CD4-positive, alpha-beta T cell treated with Interleukin-6 at 100 ng/mL for 8 hours (primary cell): ENCODE data around the gene PLCD1.
"Not testable (repeated sequence)": the region's sequence is repeated elsewhere in the genome, so short reads cannot be mapped to it uniquely, and the experiment has no call there.

Experiments used
- DNase-seq: peaks from one replicate; pipeline ENCODE4 v3.0.0-alpha.2; 2020; ENCODE audit warnings: mixed read lengths, low spot score

The PLCD1 gene

DNA sequence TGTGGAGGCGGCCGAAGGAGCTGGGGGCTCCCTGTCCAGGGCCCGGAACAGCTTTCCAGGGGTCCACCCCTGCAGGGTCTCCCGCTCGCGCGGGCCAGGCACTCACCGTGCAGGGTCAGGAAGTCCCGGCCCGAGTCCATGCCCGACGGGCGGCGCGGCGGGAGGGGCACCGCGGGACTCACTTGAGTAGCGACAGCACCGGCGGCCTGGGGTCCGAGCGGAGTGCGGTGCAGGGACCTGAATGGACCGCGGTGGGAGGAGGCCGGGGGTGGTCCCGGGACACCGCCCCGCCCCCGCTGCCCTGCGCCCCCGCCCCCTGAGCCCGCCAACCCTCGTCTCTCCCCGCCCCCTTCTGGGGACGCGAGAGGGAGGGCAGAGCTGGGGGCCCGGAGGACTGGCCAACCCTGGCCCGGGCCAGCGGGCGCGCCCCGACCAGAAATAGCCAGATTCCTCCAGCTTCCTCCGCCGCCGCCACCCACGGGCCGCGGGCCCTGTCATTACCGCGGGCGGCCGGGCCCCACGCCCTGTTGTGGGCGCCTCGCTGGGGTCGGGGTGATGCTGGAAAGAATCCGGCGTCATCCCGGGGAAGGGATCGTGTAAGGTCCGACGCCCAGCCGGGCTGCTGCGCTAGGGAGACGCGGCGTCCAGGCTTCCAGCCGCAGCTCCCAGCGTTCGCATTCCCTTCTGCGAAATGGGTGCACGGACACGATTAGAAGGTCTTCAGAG is at the start of gene PLCD1:
PLCD1 (minus strand) TSS at position 243 of the 726 bp plus-strand sequence; CDS start at position 140, 103 bp downstream.
- DNase-seq: peak; percentile 35

DNA sequence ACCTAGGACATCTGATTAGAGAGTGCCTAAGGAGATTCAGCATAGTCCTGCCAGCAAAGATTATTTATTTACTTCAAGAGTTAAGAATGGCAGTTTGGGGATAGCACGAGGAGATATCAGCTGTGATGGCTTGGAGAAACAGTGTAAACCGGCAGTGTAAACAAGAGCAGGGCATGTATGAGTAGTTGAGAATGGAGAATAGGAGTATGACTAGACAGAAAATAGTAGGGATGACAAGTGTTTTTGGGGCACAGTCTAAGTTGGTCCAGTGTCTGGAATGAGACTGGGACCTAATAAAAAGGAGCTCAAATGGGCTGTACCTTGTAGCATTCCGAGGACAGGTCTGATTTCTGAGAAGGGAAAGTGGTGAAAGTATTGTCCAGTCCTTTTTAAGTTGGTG is 47.6 kb upstream of the PLCD1 start:
- DNase-seq: not testable (repeated sequence)

DNA sequence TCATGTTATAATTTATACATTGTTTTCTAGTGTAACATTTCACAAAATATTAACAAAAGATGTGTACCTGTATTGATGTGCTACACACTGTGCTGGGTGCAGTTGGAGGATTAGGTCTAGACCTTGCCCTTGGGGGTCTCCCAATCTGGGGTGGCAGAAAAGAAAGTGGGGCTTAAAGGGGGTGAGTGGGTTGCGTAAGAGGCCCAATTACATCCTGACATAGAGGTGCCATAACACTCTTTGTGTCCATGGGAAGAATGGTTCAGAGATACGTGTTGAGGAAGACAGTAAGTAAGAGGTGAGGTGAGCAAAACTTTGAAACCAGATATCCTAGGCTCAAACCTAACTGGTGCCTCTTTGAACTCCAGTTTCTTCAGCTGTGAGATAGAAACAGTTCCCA is 40.6 kb upstream of the PLCD1 start:
- DNase-seq: no peak

DNA sequence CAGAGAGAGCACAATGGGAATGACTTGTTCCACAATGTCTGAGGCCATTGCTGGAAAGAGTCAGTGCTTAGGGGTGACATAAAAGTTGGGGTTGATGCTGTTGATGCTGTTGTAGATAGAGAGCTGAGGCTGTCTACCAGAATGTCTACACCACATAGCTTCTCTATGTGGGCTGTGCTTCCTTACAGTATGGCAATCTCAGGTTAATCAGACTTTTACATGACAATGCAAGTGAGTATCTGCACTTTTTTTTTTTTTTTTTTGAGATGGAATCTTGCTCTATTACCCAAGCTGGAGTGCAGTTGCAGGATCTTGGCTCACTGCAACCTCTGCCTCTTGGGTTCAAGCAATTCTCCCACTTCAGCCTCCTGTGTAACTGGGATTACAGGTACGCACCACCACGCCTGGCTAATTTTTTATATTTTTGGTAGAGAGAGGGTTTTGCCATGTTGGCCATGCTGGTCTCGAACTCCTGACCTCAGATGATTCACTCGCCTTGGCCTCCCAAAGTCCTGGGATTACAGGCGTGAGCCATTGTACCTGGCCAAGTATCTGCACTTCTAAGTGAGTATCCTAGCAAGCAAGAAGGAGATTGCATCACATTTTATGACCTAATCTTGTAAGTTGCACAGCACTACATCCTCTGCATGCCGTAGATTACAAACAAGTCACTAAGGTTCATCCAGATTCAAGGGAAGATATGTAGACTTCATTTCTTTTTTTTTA is 38.2 kb upstream of the PLCD1 start:
- no peak for DNase-seq

DNA sequence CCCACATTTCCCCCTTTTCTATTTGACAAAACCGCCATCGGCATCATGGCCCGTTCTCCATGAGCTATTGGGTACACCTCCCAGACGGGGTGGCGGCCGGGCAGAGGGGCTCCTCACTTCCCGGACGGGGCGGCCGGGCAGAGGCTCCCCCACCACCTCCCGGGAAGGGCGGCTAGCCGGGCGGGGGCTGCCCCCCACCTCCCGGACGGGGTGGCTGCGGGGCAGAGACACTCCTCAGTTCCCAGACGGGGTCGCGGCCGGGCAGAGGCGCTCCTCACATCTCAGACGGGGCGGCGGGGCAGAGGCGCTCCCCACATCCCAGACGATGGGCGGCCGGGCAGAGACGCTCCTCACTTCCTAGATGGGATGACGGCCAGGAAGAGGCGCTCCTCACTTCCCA is 35.0 kb upstream of the PLCD1 start:
- DNase-seq: not testable (repeated sequence)

DNA sequence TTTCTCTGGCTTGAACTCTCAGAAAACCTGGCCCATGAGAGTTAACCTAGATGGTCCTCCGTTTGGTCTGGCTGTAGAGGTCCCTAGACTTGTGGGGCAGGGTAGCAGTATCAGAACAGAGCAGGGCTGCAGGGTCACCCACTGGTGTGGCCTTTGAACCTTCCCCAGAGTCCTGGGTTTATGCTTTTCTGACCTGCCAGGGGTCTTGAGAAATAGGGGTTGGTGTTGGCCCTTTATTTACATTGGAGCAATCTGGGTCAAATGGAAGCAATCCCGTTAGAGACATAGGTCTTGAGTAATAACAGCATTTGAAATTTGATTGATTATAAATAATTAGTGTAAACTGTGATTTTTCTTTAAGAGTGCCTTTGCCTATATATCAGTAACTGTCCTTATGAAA is 33.4 kb upstream of the PLCD1 start:
- DNase-seq: no peak

DNA sequence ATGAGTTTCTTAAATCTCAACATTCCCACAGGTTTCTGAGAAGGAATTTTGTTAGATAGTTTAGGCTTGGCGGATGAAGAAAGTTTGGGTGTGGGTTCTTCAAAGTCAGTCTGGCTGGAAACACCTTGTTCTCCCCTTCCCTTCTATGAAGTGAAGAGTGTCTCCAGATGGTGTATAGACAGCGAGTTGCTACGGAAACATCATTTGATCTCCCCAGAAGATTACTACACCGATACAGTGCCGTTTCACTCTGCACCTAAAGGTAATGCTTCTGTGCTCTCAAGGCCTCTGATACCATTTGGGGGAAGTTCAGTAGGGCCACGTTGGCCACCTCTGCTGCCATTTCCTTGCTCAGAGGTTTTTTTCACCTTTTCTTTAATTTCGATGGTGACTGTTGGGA is 30.1 kb upstream of the PLCD1 start:
- DNase-seq: no peak

DNA sequence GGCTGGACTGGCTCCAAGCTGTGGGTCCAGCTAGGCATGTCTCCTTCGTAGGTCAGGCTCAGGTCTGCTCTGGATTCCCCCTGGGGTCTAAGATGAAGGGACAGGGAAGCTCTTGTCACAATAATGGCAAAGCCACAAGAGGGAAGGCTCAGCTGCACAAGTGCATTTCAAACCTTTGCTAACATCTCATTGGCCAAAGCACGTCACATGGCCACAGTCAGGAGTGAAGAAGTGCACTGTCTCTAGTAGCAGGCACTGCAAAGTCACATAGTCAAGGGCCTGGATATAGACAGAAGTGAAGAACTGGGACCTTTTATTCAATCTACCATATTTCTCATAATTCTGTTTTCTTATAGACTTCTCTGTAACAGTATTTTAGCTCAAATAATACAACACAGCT is 29.7 kb upstream of the PLCD1 start:
- DNase-seq: no peak

DNA sequence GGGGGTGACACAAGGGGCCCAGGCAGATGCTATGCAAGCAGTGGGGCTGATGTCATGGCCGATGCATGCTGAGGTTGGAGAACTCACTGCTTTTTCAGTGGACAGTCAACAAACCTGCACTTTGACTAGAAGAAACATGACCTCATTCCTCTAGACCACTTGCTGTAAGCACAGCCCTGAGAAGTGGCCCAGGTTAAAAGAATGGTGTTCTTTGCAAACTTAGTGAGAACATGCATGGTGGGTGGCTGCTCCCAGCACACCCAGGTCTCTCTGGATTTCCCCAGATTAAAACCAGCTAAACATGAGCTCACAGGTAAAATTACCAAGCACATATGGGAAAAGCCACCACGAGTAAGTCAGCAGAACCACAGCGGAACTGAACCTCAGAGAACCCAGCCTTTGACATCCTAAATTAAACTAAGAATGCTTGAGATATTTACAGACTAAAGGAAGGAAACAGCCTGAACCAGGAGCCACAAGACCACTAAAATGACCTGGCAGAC is 25.1 kb upstream of the PLCD1 start:
- no peak for DNase-seq

DNA sequence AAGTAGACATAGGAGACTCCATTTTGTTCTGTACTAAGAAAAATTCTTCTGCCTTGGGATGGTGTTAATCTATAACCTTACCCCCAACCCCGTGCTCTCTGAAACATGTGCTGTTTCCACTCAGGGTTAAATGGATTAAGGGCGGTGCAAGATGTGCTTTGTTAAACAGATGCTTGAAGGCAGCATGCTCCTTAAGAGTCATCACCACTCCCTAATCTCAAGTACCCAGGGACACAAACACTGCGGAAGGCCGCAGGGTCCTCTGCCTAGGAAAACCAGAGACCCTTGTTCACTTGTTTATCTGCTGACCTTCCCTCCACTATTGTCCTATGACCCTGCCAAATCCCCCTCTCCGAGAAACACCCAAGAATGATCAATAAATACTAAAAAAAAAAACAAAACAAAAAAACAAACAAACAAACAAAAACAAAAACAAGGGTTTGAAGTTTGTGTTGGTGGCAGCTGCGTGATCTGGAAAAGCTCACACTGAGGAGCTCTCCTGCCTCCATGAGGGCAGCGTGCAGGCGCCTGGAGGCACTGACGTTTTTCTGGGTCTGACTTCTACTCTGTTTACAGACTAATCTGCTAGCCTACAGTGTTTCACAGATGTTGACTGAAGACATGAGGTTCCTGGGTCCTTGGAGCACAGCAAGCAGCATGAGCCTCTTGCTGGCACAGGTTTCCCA is 24.5 kb upstream of the PLCD1 start:
- DNase-seq: not testable (repeated sequence)

DNA sequence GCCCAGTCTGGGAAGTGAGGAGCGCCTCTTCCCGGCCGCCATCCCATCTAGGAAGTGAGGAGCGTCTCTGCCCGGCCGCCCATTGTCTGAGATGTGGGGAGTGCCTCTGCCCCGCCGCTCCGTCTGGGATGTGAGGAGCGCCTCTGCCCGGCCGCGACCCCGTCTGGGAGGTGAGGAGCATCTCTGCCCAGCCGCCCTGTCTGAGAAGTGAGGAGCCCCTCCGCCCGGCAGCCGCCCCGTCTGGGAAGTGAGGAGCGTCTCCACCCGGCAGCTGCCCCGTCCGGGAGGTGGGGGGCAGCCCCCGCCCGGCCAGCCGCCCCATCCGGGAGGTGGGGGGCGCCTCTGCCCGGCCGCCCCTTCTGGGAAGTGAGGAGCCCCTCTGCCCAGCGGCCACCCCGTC is 23.8 kb upstream of the PLCD1 start:
- not testable (repeated sequence) for DNase-seq

DNA sequence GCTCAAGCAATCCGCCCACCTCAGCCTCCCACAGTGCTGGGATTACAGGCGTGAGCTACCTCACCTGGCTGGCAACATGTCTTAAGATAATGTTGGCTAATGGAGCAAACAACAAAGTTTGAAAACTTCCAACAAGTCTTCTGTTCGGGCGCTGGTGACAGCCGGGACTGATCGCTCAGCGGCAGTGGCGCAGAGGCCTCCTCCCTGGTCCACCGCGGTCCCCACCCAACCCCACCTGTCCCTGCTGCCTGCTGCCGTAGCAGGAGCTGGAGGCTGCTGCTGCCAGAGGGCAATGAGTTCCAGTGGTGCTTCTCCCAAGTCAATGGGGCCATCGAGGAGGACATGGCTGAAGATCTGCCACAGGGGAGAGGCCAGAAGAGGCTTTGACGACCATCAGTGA is 21.7 kb upstream of the PLCD1 start:
- DNase-seq: no peak

DNA sequence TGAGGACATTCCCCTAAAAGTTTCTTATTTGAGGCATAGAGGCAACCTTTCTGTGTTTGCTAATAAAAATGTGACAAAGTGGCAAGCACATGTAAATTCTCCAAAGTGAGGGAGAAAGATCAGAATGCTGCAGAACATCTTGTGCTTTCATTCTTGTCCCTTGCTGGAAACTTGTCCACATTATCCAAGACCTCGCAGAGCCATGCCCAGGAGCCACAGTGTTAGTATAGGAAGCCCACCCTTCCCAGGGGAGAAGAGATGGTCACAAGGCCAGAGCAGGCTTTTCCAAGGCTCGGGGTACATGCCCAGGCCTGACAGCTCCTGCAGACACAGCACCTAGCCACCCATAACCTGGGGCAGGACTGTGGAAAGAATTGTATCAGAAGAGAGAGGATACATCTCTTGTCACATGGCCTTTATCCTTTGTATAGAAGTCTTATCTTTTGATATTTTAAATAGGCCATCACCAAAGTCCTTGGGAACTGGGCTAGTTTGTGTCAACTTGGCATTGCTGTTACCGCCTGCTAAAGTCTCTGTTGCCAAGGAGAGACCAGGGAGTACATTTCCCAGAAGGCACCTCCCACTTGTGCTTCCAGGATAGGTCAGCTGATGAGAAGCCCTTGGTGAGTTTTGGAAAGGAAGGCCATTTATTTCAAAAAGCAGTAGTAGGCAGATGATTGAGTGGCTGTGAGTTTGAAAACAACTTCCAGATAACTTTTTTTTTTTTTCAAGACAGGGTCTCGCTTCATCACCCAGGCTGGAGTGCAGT is 20.1 kb upstream of the PLCD1 start:
- no peak for DNase-seq

DNA sequence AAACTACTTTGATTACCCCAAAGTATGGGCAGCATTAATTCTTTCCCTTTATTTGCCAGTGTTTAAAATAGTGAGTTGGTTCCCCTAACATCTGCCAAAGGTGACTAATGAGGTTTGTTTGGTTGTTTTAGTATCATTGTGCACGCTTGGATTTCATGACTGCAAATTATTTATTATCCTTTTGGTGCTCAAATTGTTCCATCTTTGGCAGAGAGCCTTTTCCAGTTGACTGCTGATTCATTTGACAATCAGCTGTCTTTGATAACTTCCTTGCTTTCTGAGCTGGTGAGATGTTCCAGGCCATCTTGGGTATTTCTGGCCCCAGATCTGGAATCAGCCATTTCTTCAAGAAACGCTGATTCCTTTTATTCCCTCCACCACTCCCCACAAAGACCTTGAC is 18.5 kb upstream of the PLCD1 start:
- DNase-seq: no peak

DNA sequence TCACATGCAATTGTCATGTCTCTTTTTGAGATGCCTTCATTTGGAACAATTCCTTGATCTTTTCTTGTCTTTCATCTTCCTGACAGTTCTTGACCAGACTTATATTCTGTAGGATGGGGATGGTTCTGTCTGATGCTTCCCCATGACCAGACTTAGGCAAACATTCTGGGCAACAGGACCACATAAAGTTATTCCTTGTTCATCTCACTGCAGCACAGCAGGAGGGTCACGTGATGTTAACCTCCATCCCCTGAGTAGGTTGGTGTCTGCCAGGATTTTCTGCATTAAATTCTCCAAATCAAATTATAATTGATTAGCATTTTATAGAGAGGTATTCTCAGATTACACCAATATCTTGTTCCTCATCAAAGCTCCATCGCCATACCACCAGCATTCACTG is 17.4 kb upstream of the PLCD1 start:
- DNase-seq: no peak

DNA sequence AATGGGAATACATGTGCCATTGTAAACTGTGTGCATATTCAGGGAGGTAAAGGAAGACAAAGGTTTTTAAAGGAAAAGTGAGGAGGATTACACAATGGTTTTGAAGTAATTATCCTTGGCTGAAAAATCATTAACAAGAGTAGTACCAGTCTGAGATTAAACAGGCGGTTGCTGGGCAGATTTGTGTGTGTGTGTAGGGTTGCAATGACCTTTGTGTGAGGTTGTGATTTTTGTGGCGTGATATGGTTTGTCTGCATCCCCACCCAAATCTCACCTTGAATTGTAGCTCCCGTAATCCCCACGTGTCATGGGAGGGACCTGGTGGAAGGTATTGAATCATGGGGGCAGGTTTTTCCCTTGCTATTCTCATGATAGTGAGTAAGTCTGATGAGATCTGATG is 16.6 kb upstream of the PLCD1 start:
- no peak for DNase-seq

DNA sequence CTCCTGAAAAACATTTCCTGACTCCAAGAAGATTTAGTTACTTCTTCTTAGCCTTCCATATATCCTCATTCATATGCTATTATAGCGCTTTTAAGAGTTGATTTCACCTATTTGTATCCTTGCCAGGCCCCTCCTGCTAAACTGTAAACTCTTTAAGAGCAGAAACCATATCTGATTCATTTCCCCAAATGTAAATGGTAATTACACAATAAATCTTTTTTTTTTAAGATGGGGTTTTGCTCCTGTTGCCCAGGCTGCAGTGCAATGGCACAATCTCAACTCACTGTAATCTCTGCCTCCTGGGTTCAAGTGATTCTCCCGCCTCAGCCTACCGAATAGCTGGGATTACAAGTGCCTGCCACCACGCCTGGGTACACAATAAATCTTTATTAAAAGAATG is 14.0 kb upstream of the PLCD1 start:
- no peak for DNase-seq

DNA sequence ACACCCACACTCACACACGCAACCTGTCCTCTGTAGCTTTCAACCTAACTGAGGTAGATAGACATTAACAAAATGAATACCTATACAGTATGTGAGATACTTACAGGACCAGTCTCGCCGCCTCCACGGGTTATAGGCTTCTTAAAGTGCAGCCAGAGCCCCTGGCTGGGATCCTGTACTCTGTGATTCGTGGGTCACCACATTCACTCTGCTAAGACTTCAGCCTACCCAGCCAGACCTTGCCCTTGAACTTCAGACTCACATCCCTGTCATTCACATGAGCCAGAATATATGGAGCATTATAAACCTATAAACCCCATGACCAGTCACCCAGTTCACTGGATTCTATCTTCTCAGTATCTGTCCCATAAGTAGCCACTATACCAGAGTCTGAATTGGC is 11.0 kb upstream of the PLCD1 start:
- DNase-seq: no peak

DNA sequence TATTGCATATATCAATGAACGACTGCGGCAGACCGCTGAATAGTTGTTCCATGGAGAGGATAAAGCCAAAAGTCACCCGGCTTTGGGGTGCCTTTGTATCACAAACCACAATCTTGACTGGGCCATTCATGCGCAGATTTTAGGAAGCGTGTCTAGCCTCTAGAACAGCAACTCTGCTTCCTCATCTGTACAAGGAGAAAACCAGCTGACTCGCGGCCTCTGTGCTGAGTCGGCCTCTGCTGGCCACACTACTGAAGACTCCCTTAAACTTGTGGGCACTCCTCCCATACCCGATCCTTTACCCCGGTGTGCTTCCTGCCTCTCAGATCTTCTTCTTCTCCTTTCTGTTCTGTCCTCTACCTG is 10.4 kb upstream of the PLCD1 start:
- DNase-seq: peak; percentile 68

DNA sequence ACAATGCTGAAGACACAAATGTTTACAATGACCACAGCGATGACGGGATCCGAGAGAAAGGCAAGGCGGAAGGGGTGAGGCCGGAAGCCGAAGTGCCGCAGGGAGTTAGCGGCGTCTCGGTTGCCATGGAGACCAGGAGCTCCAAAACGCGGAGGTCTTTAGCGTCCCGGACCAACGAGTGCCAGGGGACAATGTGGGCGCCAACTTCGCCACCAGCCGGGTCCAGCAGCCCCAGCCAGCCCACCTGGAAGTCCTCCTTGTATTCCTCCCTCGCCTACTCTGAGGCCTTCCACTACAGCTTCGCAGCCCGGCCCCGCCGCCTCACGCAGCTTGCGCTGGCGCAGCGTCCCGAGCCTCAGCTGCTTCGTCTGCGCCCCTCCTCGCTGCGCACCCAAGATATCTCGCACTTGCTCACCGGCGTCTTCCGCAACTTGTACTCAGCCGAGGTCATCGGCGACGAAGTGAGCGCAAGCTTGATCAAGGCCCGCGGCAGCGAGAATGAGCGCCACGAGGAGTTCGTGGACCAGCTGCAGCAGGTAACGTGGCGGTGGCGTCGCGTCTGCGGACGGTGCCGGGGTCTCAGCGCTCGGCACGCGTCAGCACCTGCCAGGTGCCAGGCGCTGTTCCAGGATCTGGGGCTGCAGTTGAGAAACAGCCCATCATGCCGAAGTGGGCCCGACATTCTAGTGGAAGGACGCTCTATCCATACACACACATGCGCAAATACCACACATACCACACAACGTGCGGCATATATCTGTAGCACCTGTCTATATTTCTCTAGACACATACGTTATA is 9.9 kb upstream of the PLCD1 start, which contains the start of gene DLEC1:
DLEC1 (plus strand) TSS at position 108 of the 798 bp plus-strand sequence; CDS start at position 126, 18 bp downstream.
- peak; percentile 88 for DNase-seq

DNA sequence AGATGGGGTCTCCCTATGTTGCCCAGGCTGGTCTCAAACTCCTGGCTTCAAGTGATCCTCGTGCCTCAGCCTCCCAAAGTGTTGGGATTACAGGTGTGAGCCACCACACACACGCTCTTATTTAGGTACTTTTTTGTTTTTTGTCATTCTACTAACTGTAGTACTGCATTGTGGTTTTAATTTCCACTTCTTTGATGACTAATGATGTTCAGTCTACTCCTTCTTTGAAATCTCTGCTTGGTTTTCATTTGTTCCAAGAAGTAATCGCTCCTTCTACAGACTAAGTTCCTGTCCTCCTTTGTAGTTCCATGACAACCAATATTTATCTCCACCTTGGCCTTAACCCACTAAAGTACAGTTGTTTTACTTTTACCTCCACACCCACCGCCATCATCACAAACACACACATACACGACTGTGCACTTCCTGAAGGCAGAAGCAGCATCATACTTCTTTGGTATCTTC is 9.0 kb upstream of the PLCD1 start:
- DNase-seq: peak; percentile 38
